K562 (cell line): ENCODE measurements around the gene PHYH. TPM values are rescaled to one million over a fixed set of nuclear protein-coding genes. Genes with fewer than 3 reads are reported as not detected.

ENCODE experiments used
- ATAC-seq: fragments of 200-7000 bp; cut with Tn5 transposase; 3 replicates; pipeline ENCODE4 v1.9.1; 2020; ENCODE audit warnings: moderate library complexity
- BruUV-seq: library from RNA; stranded (reverse); fragments of 400-500 nt; replicated peaks from 2 replicates; lab custom pipeline; 2021; lab: Mats Ljungman, UMichigan
- CTCF ChIA-PET: fragments of 300-600 bp; formaldehyde crosslinking; extraction: SDS; loops from one replicate; lab custom pipeline; 2021; ENCODE audit warnings: low intra/inter-chr PET ratio; lab: Yijun Ruan, JAX
- POLR2A ChIA-PET: fragments of 300-600, 350-650 bp; sonication (Branson Sonifier 250); formaldehyde crosslinking; extraction: SDS; loops from one replicate; lab custom pipeline; 2021; ENCODE audit warnings: antibody characterized with exemption, inconsistent platforms; lab: Yijun Ruan, JAX
- DNase-seq, 4 experiments: peaks; one replicate each; pipeline versions ENCODE4 v3.0.0 to v3.0.0-alpha.2; 2011 to 2018; ENCODE audit warnings: low spot score in 3 of 4, mixed read lengths in 3 of 4; ENCODE audit errors: extremely low read depth in 1 of 4
- FAIRE-seq: peaks from 2 replicates; lab custom pipeline; 2011; peaks lifted over from hg19 to GRCh38; lab: Jason Lieb, UNC
- H2AFZ ChIP-seq: 2 replicates; pipeline ENCODE4 v1.6.0; 2011; ENCODE audit warnings: low read depth, low read length, control low read depth, inconsistent platforms
- H3K27ac ChIP-seq: fragments of 200-600 bp; 3 replicates; pipeline ENCODE4 v1.8.0; 2011; ENCODE audit warnings: low read depth, mild to moderate bottlenecking, control low read depth, inconsistent platforms, low read length, moderate library complexity, mixed read lengths; ENCODE audit errors: extremely low read depth
- H3K27me3 ChIP-seq, 2 experiments: fragments of 300-600 bp in 1 of 2; 2 replicates in 1 of 2; 3 replicates in 1 of 2; pipeline versions ENCODE4 v1.6.0 to v1.8.0; 2011; ENCODE audit warnings: inconsistent platforms in 2 of 2, low read length in 2 of 2, mild to moderate bottlenecking in 1 of 2, mixed read lengths in 1 of 2, moderate library complexity in 1 of 2; ENCODE audit not compliant: control insufficient read depth in 2 of 2, insufficient read depth in 2 of 2
- H3K36me3 ChIP-seq: fragments of 300-600 bp; 3 replicates; pipeline ENCODE4 v1.8.0; 2011; ENCODE audit warnings: mild to moderate bottlenecking, low read length, inconsistent platforms; ENCODE audit not compliant: control insufficient read depth, insufficient read depth
- H3K4me1 ChIP-seq, 2 experiments: fragments of 200-600 bp in 1 of 2; replicated peaks in 1 of 2; 2 replicates in 1 of 2; 3 replicates in 1 of 2; pipeline versions ENCODE4 v1.5.1 to v1.8.0; 2011; ENCODE audit warnings: inconsistent platforms in 2 of 2, low read length in 2 of 2, mild to moderate bottlenecking in 1 of 2, mixed read lengths in 1 of 2, moderate library complexity in 1 of 2; ENCODE audit not compliant: control insufficient read depth in 2 of 2, insufficient read depth in 2 of 2
- H3K4me2 ChIP-seq: 2 replicates; pipeline ENCODE4 v1.6.1; 2011; ENCODE audit warnings: low read length, control low read depth, inconsistent platforms, mixed read lengths; ENCODE audit not compliant: insufficient read depth
- H3K4me3 ChIP-seq: fragments of 200-600 bp; sonication (generic), shearing (Covaris generic); 2 replicates; pipeline ENCODE4 v1.5.1; 2016; ENCODE audit warnings: control low read depth, inconsistent platforms
- H3K79me2 ChIP-seq: fragments of 200-600 bp; 3 replicates; pipeline ENCODE4 v1.8.0; 2011; ENCODE audit warnings: low read length, inconsistent platforms; ENCODE audit not compliant: control insufficient read depth, insufficient read depth
- H3K9ac ChIP-seq, 2 experiments: 2 replicates each; pipeline versions ENCODE4 v1.6.0 to v1.6.1; 2011; ENCODE audit warnings: low read depth in 2 of 2, low read length in 2 of 2, control low read depth in 1 of 2, inconsistent platforms in 1 of 2, mild to moderate bottlenecking in 1 of 2, mixed read lengths in 1 of 2; ENCODE audit not compliant: insufficient read depth in 1 of 2
- H3K9me1 ChIP-seq: one replicate; pipeline ENCODE4 v1.6.0; 2011; ENCODE audit warnings: inconsistent platforms, mild to moderate bottlenecking, low read length, moderate library complexity; ENCODE audit not compliant: control insufficient read depth, insufficient read depth
- H3K9me3 ChIP-seq: replicated peaks from 2 replicates; pipeline ENCODE4 v1.5.1; 2011; ENCODE audit warnings: low read depth, low read length, inconsistent platforms; ENCODE audit not compliant: control insufficient read depth, insufficient read depth
- H4K20me1 ChIP-seq: replicated peaks from 2 replicates; pipeline ENCODE4 v1.6.1; 2011; ENCODE audit warnings: low read length, inconsistent platforms, mixed read lengths; ENCODE audit not compliant: control insufficient read depth, insufficient read depth
- CEBPG ChIP-seq, 3 experiments: fragments of 200-800 bp in 1 of 3; sonication (Bioruptor generic) in 1 of 3; sonication (generic) in 1 of 3; formaldehyde crosslinking in 1 of 3; IDR thresholded peaks in 2 of 3; conservative IDR thresholded peaks in 1 of 3; 2 replicates each; pipeline versions ENCODE4 v1.6.1 to v1.8.0; 2016 to 2022; ENCODE audit warnings: missing compliant biosample characterization in 2 of 3, missing genetic modification characterization in 2 of 3, mild to moderate bottlenecking in 1 of 3, missing genetic modification reagents in 1 of 3
- ELF2 ChIP-seq: fragments of 250-450 bp; sonication (Bioruptor Pico); IDR thresholded peaks from 2 replicates; pipeline ENCODE4 v1.5.0; 2021; ENCODE audit warnings: mild to moderate bottlenecking
- GTF2F1 ChIP-seq: IDR thresholded peaks from 2 replicates; pipeline ENCODE4 v1.6.1; 2011; ENCODE audit warnings: low read depth, low read length, improper control_type of control experiment
- KDM5B ChIP-seq: fragments of 200-600 bp; sonication (generic); IDR thresholded peaks from 2 replicates; pipeline ENCODE4 v1.6.1; 2012; ENCODE audit warnings: low read depth, mild to moderate bottlenecking, moderate library complexity, low read length, control low read depth, inconsistent platforms; ENCODE audit not compliant: insufficient replicate concordance
- NFE2 ChIP-seq: IDR thresholded peaks from 2 replicates; pipeline ENCODE4 v1.6.1; 2014; ENCODE audit warnings: antibody characterized with exemption, low read depth
- SP2 ChIP-seq: IDR thresholded peaks from 2 replicates; pipeline ENCODE4 v1.6.1; 2011; ENCODE audit warnings: mild to moderate bottlenecking, low read depth, low read length, moderate library complexity; ENCODE audit not compliant: poor library complexity, severe bottlenecking; ENCODE audit errors: extremely low read depth
- WGBS: fragments of 100-300 bp; shearing (Covaris generic); methylation state at CpG from one replicate; pipeline ENCODE4 v1.1.6; 2016; ENCODE audit warnings: low coverage, mixed read lengths; ENCODE audit not compliant: insufficient coverage; ENCODE audit errors: missing lambda C conversion rate; 5-methylcytosine and 5-hydroxymethylcytosine counted together
- in situ Hi-C: fragments of 300-500 bp; cut with MboI; formaldehyde crosslinking; loops from 4 replicates; pipeline ENCODE4 v1.15.0; 2018; ENCODE audit warnings: inconsistent platforms, mixed read lengths
- intact Hi-C: fragments of 100-400 bp; cut with micrococcal nuclease; formaldehyde crosslinking; loops from 2 replicates; pipeline ENCODE4 v1.14.2; 2022
- polyA plus RNA-seq, 8 experiments: library from polyadenylated mRNA; depleted of rRNA in 4 of 8; stranded (reverse) in 5 of 8; unstranded in 3 of 8; fragments of >200 nt; fragmentation: Nextera tagmentation in 2 of 8; fragmentation: Illumina TruSeq in 1 of 8; extraction: Ambion mirVana in 2 of 8; extraction: Trizol in 1 of 8; gene quantifications; 2 replicates each; pipeline versions ENCODE4 v1.2.1 to v1.2.3, GENCODE V29; 2011 to 2014; ENCODE audit warnings: inconsistent platforms in 1 of 8, missing spikeins in 1 of 8
- total RNA-seq, 7 experiments: library from RNA; depleted of rRNA in 6 of 7; stranded (reverse); fragments of >200 nt in 6 of 7; fragmentation: Illumina TruSeq in 2 of 7; extraction: Trizol in 2 of 7; gene quantifications; 2 replicates each; pipeline versions ENCODE4 v1.2.1 to v1.2.3, GENCODE V29; 2011 to 2021; ENCODE audit warnings: low replicate concordance in 1 of 7
- TF ChIP-seq, protein P1 (sequence below): fragments of 250-450 bp; sonication (Bioruptor Pico); IDR thresholded peaks from 2 replicates; pipeline ENCODE4 v1.4.0; 2020; ENCODE audit warnings: mild to moderate bottlenecking, moderate library complexity

The PHYH gene
- total and polyA plus RNA-seq, 9 of the 15 experiments (the other 6 are each of a cell fraction or from before 2014, with no cell fraction given), result 3.8 to 6.9 (median 5.7) TPM

DNA sequence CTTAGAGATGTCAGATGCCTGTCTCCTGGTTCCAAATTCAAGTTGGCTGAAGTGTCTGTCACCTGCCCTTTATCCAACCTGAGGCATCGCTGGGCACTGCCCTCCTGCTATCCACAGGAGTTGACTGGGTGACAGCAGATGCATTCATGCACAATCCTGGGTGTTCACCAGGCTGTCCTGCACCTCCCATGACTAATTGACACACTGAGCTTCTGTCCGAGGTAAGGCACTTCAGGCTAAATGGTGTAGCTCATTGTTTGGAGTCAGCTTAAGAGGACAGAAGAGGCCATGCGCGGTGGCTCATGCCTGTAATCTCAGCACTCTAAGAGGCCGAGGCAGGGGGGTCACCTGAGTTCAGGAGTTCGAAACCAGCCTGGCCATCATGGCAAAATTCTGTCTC, 68.1 kb downstream of the PHYH start:
- DNase-seq (no peak), FAIRE-seq (no peak), ATAC-seq (no peak)
- peaks cover 34 to 54% of the 10 kb centered on the region in 2 experiments for H3K27me3 ChIP-seq
- H3K4me3 ChIP-seq, result no peak overlapping the region
- no peak overlapping the region for H3K4me2 ChIP-seq
- H3K4me1 ChIP-seq, result peaks cover 0 to 4% of the 10 kb centered on the region in 2 experiments; a peak in 1 of 5 replicates
- intact Hi-C loops, result no loop called here
- H3K27ac ChIP-seq, result no peak overlapping the region; the same call in 2 of the 3 replicates
- no peaks in the 10 kb centered on the region for H3K36me3 ChIP-seq
- BruUV-seq, result no TSS peak
- ChIA-PET CTCF (no interaction called here), POLR2A (no interaction called here)
- TF ChIP-seq ELF2 (CRISPR knock-in tag), result no peak
- no peak for TF ChIP-seq GTF2F1
- TF ChIP-seq, protein P1, sequence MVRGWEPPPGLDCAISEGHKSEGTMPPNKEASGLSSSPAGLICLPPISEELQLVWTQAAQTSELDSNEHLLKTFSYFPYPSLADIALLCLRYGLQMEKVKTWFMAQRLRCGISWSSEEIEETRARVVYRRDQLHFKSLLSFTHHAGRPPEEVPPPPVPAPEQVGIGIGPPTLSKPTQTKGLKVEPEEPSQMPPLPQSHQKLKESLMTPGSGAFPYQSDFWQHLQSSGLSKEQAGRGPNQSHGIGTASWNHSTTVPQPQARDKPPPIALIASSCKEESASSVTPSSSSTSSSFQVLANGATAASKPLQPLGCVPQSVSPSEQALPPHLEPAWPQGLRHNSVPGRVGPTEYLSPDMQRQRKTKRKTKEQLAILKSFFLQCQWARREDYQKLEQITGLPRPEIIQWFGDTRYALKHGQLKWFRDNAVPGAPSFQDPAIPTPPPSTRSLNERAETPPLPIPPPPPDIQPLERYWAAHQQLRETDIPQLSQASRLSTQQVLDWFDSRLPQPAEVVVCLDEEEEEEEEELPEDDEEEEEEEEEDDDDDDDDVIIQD, result no peak
- no peak for TF ChIP-seq NFE2
- TF ChIP-seq KDM5B, result no peak
- TF ChIP-seq SP2, result no peak
- TF ChIP-seq CEBPG (CRISPR knock-in tag; IDR thresholded peaks at IDR 0.05), result no peak
- TF ChIP-seq CEBPG (tag; conservative IDR thresholded peaks at IDR 0.05 in 1 of 2, IDR thresholded peaks at IDR 0.05 in 1 of 2), result no peak
- no peak overlapping the region for H2AFZ ChIP-seq
- in situ Hi-C loops, result no loop called here
- no peaks in the 10 kb centered on the region; the same call in 1 of the 2 replicates for H4K20me1 ChIP-seq
- no peak overlapping the region for H3K9ac ChIP-seq
- 2% methylated on average over 6 of the region's 6 CpGs for WGBS
- H3K9me1 ChIP-seq, result no peaks in the 10 kb centered on the region
- H3K79me2 ChIP-seq, result no peaks in the 10 kb centered on the region
- H3K9me3 ChIP-seq, result no peaks in the 10 kb centered on the region
